Liver (tissue), 9 donors: Measurements from ENCODE around the gene THEMIS. TPM values are rescaled to one million over a fixed set of nuclear protein-coding genes. Genes with fewer than 3 reads are reported as not detected.

ENCODE experiments used
- DNase-seq: peaks from one replicate; pipeline ENCODE4 v3.0.0-alpha.2; 2017; ENCODE audit warnings: low spot score
- H3K27ac ChIP-seq, 2 donors: one replicate each; pipeline ENCODE4 v1.7.0; 2013; ENCODE audit warnings: inconsistent platforms in 2 of 2, low read length in 2 of 2, control low read depth in 1 of 2, low read depth in 1 of 2, mild to moderate bottlenecking in 1 of 2
- H3K27me3 ChIP-seq, 4 donors: one replicate each; pipeline versions ENCODE4 v1.6.1 to v1.7.0; 2013; ENCODE audit warnings: low read length in 3 of 4, inconsistent platforms in 1 of 4, mild to moderate bottlenecking in 1 of 4, moderate library complexity in 1 of 4; ENCODE audit not compliant: control insufficient read depth in 4 of 4, insufficient read depth in 4 of 4
- H3K36me3 ChIP-seq, 4 donors: one replicate each; pipeline versions ENCODE4 v1.6.1 to v1.7.0; 2013; ENCODE audit warnings: low read length in 3 of 4, mild to moderate bottlenecking in 3 of 4, low read depth in 1 of 4, moderate library complexity in 1 of 4; ENCODE audit not compliant: control insufficient read depth in 4 of 4, insufficient read depth in 3 of 4
- H3K4me1 ChIP-seq, 4 donors: one replicate each; pipeline versions ENCODE4 v1.6.1 to v1.7.0; 2013; ENCODE audit warnings: low read length in 3 of 4, mild to moderate bottlenecking in 3 of 4, moderate library complexity in 1 of 4; ENCODE audit not compliant: control insufficient read depth in 4 of 4, insufficient read depth in 4 of 4
- H3K4me3 ChIP-seq, 3 donors: one replicate each; pipeline versions ENCODE4 v1.6.1 to v1.7.0; 2013; ENCODE audit warnings: low read length in 3 of 3, control low read depth in 1 of 3, low read depth in 1 of 3, mild to moderate bottlenecking in 1 of 3
- H3K9ac ChIP-seq, 2 donors: one replicate each; pipeline ENCODE4 v1.7.0; 2013; ENCODE audit warnings: low read length in 2 of 2, mild to moderate bottlenecking in 2 of 2, moderate library complexity in 2 of 2, control low read depth in 1 of 2, low read depth in 1 of 2
- H3K9me3 ChIP-seq, 4 donors: one replicate each; pipeline versions ENCODE4 v1.6.1 to v1.7.0; 2013; ENCODE audit warnings: low read length in 3 of 4; ENCODE audit not compliant: control insufficient read depth in 4 of 4
- EGR1 ChIP-seq, 2 donors: IDR thresholded peaks; 2 replicates each; pipeline ENCODE4 v1.6.1; 2016 to 2018; ENCODE audit warnings: antibody characterized with exemption in 2 of 2, low read depth in 2 of 2
- FOXA1 ChIP-seq: IDR thresholded peaks from 2 replicates; pipeline ENCODE4 v1.6.1; 2016; ENCODE audit warnings: antibody characterized with exemption
- FOXA2 ChIP-seq: IDR thresholded peaks from 2 replicates; pipeline ENCODE4 v1.6.1; 2016; ENCODE audit warnings: antibody characterized with exemption
- GABPA ChIP-seq, 2 donors: IDR thresholded peaks in 1 of 2; conservative IDR thresholded peaks in 1 of 2; 2 replicates each; pipeline ENCODE4 v1.6.1; 2016; ENCODE audit warnings: antibody characterized with exemption in 2 of 2, mild to moderate bottlenecking in 1 of 2, moderate library complexity in 1 of 2
- HNF4A ChIP-seq, 2 donors: conservative IDR thresholded peaks; 2 replicates each; pipeline ENCODE4 v1.6.1; 2016; ENCODE audit warnings: antibody characterized with exemption in 2 of 2, mild to moderate bottlenecking in 2 of 2
- HNF4G ChIP-seq: IDR thresholded peaks from 2 replicates; pipeline ENCODE4 v1.6.1; 2016; ENCODE audit warnings: antibody characterized with exemption
- JUND ChIP-seq, 2 donors: IDR thresholded peaks; 2 replicates each; pipeline ENCODE4 v1.6.1; 2016; ENCODE audit warnings: antibody characterized with exemption in 2 of 2
- NR2F2 ChIP-seq: IDR thresholded peaks from 2 replicates; pipeline ENCODE4 v1.6.1; 2016; ENCODE audit warnings: antibody characterized with exemption
- RAD21 ChIP-seq, 2 donors: IDR thresholded peaks; 2 replicates each; pipeline ENCODE4 v1.6.1; 2016; ENCODE audit warnings: antibody characterized with exemption in 2 of 2, mild to moderate bottlenecking in 2 of 2
- RXRA ChIP-seq, 2 donors: IDR thresholded peaks; 2 replicates each; pipeline ENCODE4 v1.6.1; 2017 to 2018; ENCODE audit warnings: antibody characterized with exemption in 2 of 2, mild to moderate bottlenecking in 1 of 2
- SP1 ChIP-seq: IDR thresholded peaks from 2 replicates; pipeline ENCODE4 v1.6.1; 2018; ENCODE audit warnings: antibody characterized with exemption, mild to moderate bottlenecking
- TAF1 ChIP-seq: conservative IDR thresholded peaks from 2 replicates; pipeline ENCODE4 v1.6.1; 2016; ENCODE audit warnings: antibody characterized with exemption, mild to moderate bottlenecking
- YY1 ChIP-seq: IDR thresholded peaks from 2 replicates; pipeline ENCODE4 v1.6.1; 2016; ENCODE audit warnings: antibody characterized with exemption, mild to moderate bottlenecking
- WGBS: extraction: QIAGEN DNeasy Blood & Tissue Kit; methylation state at CpG from one replicate; pipeline ENCODE4 v1.1.7; 2013; 5-methylcytosine and 5-hydroxymethylcytosine counted together
- polyA plus RNA-seq, 2 donors: library from polyadenylated mRNA; stranded (reverse) in 1 of 2; unstranded in 1 of 2; fragments of 200-250 nt in 1 of 2; fragments of >200 nt in 1 of 2; fragmentation: Nextera tagmentation in 1 of 2; extraction: Ambion mirVana in 1 of 2; gene quantifications; one replicate each; pipeline versions ENCODE4 v1.2.1 to v1.2.3, GENCODE V29; 2013 to 2015
- total RNA-seq, 2 donors: library from RNA; depleted of rRNA; stranded (reverse); fragments of >200 nt; gene quantifications; one replicate each; pipeline ENCODE4 v1.2.3, GENCODE V29; 2014
- TF ChIP-seq, protein P1 (sequence below): IDR thresholded peaks from 2 replicates; pipeline ENCODE4 v1.6.1; 2016; ENCODE audit warnings: antibody characterized with exemption
- TF ChIP-seq, protein P2 (sequence below): fragments of 150-350 bp; IDR thresholded peaks from 2 replicates; pipeline ENCODE4 v1.5.1; 2017; ENCODE audit warnings: improper control_type of control experiment, low read depth, low read length; ENCODE audit not compliant: missing input control
- TF ChIP-seq, protein P3 (sequence below): IDR thresholded peaks from 2 replicates; pipeline ENCODE4 v1.6.1; 2016; ENCODE audit warnings: antibody characterized with exemption, mild to moderate bottlenecking
- TF ChIP-seq, protein P4 (sequence below): IDR thresholded peaks from 2 replicates; pipeline ENCODE4 v1.6.1; 2016; ENCODE audit warnings: antibody characterized with exemption
- TF ChIP-seq, protein P5 (sequence below): IDR thresholded peaks from 2 replicates; pipeline ENCODE4 v1.6.1; 2016; ENCODE audit warnings: antibody characterized with exemption
- donor health status: healthy.
- donor health status: healthy.
- donor health status: healthy.
- donor health status: healthy.
- donor health status: healthy.

The THEMIS gene
- total and polyA plus RNA-seq, 4 donors: 0.05 to 0.59 (median 0.21) TPM

DNA sequence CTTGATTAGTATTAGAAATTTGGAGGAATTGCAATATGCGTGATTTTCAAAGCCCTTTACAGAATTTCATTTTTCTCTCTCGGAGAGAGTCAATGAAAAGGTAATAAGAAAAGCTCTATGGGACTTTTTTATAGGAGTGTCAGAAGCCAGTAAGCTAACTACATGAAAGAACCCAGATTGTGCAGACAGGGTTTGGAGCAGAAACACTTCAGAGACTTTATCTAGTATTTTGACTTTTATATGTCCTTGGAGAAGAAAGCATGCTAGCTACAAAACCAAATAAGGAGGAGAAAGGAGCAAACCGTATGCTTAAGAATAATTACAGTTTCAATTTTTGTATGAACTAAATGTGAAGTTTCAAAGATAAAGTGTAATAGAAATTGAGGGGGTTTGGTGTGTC is 182.2 kb downstream of the THEMIS start:
- H3K4me1 ChIP-seq: no peaks in the 10 kb centered on the region
- DNase-seq: no peak
- no peaks in the 10 kb centered on the region for H3K9me3 ChIP-seq
- no peak overlapping the region for H3K4me3 ChIP-seq
- H3K36me3 ChIP-seq: no peaks in the 10 kb centered on the region
- H3K27ac ChIP-seq: no peak overlapping the region
- no peaks in the 10 kb centered on the region for H3K27me3 ChIP-seq
- TF ChIP-seq RXRA (IDR thresholded peaks at IDR 0.05) (no peak), GABPA (IDR thresholded peaks at IDR 0.05 in 1 of 2, conservative IDR thresholded peaks at IDR 0.05 in 1 of 2) (no peak), NR2F2 (no peak), RAD21 (IDR thresholded peaks at IDR 0.05) (no peak), TAF1 (no peak), JUND (IDR thresholded peaks at IDR 0.05) (no peak), FOXA1 (no peak), EGR1 (IDR thresholded peaks at IDR 0.05; ENCODE audit: low read depth in 2 of 2) (no peak), YY1 (no peak), HNF4A (conservative IDR thresholded peaks at IDR 0.05) (no peak), SP1 (no peak), FOXA2 (no peak), HNF4G (no peak)
- TF ChIP-seq, protein P1, sequence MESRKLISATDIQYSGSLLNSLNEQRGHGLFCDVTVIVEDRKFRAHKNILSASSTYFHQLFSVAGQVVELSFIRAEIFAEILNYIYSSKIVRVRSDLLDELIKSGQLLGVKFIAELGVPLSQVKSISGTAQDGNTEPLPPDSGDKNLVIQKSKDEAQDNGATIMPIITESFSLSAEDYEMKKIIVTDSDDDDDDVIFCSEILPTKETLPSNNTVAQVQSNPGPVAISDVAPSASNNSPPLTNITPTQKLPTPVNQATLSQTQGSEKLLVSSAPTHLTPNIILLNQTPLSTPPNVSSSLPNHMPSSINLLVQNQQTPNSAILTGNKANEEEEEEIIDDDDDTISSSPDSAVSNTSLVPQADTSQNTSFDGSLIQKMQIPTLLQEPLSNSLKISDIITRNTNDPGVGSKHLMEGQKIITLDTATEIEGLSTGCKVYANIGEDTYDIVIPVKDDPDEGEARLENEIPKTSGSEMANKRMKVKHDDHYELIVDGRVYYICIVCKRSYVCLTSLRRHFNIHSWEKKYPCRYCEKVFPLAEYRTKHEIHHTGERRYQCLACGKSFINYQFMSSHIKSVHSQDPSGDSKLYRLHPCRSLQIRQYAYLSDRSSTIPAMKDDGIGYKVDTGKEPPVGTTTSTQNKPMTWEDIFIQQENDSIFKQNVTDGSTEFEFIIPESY: no peak
- TF ChIP-seq, protein P2, sequence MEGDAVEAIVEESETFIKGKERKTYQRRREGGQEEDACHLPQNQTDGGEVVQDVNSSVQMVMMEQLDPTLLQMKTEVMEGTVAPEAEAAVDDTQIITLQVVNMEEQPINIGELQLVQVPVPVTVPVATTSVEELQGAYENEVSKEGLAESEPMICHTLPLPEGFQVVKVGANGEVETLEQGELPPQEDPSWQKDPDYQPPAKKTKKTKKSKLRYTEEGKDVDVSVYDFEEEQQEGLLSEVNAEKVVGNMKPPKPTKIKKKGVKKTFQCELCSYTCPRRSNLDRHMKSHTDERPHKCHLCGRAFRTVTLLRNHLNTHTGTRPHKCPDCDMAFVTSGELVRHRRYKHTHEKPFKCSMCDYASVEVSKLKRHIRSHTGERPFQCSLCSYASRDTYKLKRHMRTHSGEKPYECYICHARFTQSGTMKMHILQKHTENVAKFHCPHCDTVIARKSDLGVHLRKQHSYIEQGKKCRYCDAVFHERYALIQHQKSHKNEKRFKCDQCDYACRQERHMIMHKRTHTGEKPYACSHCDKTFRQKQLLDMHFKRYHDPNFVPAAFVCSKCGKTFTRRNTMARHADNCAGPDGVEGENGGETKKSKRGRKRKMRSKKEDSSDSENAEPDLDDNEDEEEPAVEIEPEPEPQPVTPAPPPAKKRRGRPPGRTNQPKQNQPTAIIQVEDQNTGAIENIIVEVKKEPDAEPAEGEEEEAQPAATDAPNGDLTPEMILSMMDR: no peak
- TF ChIP-seq, protein P3, sequence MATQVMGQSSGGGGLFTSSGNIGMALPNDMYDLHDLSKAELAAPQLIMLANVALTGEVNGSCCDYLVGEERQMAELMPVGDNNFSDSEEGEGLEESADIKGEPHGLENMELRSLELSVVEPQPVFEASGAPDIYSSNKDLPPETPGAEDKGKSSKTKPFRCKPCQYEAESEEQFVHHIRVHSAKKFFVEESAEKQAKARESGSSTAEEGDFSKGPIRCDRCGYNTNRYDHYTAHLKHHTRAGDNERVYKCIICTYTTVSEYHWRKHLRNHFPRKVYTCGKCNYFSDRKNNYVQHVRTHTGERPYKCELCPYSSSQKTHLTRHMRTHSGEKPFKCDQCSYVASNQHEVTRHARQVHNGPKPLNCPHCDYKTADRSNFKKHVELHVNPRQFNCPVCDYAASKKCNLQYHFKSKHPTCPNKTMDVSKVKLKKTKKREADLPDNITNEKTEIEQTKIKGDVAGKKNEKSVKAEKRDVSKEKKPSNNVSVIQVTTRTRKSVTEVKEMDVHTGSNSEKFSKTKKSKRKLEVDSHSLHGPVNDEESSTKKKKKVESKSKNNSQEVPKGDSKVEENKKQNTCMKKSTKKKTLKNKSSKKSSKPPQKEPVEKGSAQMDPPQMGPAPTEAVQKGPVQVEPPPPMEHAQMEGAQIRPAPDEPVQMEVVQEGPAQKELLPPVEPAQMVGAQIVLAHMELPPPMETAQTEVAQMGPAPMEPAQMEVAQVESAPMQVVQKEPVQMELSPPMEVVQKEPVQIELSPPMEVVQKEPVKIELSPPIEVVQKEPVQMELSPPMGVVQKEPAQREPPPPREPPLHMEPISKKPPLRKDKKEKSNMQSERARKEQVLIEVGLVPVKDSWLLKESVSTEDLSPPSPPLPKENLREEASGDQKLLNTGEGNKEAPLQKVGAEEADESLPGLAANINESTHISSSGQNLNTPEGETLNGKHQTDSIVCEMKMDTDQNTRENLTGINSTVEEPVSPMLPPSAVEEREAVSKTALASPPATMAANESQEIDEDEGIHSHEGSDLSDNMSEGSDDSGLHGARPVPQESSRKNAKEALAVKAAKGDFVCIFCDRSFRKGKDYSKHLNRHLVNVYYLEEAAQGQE: no peak
- TF ChIP-seq, protein P4, sequence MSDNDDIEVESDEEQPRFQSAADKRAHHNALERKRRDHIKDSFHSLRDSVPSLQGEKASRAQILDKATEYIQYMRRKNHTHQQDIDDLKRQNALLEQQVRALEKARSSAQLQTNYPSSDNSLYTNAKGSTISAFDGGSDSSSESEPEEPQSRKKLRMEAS: no peak
- TF ChIP-seq, protein P5, sequence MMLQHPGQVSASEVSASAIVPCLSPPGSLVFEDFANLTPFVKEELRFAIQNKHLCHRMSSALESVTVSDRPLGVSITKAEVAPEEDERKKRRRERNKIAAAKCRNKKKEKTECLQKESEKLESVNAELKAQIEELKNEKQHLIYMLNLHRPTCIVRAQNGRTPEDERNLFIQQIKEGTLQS: no peak
- H3K9ac ChIP-seq: no peak overlapping the region
- 85% methylated on average over 3 of the region's 3 CpGs for WGBS
